ENCODE data around the gene LRMDA.
"Not testable (repeated sequence)": the region's sequence is repeated elsewhere in the genome, so short reads cannot be mapped to it uniquely, and the experiment has no call there.

LRMDA gene

GRCh38 chr10:76479103-76479790, 1047.8 kb downstream of the LRMDA start:
- DNase-seq: no peak

GRCh38 chr10:76481178-76481577, 1049.8 kb downstream of the LRMDA start:
- no peak for DNase-seq

- DNase-seq: no peak
Observed at GRCh38 chr10:76487582-76487981, 1056.2 kb downstream of the LRMDA start.

GRCh38 chr10:76488602-76489001, 1057.2 kb downstream of the LRMDA start:
- DNase-seq: no peak

GRCh38 chr10:76491216-76491615, 1059.8 kb downstream of the LRMDA start:
- DNase-seq: no peak

GRCh38 chr10:76492026-76492425, 1060.6 kb downstream of the LRMDA start:
- peak; percentile 96 for DNase-seq

GRCh38 chr10:76492678-76493472, 1061.5 kb downstream of the LRMDA start:
- no peak for DNase-seq

- peak; percentile 80 for DNase-seq
Observed at GRCh38 chr10:76497666-76498065, 1066.2 kb downstream of the LRMDA start.

- no peak for DNase-seq
Observed at GRCh38 chr10:76504823-76505222, 1073.4 kb downstream of the LRMDA start.

- peak; percentile 62 for DNase-seq
Observed at GRCh38 chr10:76509446-76509845, 1078.0 kb downstream of the LRMDA start.

- no peak for DNase-seq
Observed at GRCh38 chr10:76514321-76514720, 1082.9 kb downstream of the LRMDA start.

GRCh38 chr10:76514869-76515268, 1083.4 kb downstream of the LRMDA start:
- DNase-seq: no peak

- no peak for DNase-seq
Observed at GRCh38 chr10:76522547-76522946, 1091.1 kb downstream of the LRMDA start.

- DNase-seq: peak; percentile 8
Observed at GRCh38 chr10:76523246-76523645, 1091.8 kb downstream of the LRMDA start.

GRCh38 chr10:76523791-76524351, 1092.4 kb downstream of the LRMDA start:
- peak; percentile 77 for DNase-seq

GRCh38 chr10:76526833-76527232, 1095.4 kb downstream of the LRMDA start:
- DNase-seq: not testable (repeated sequence)

- DNase-seq: no peak
Observed at GRCh38 chr10:76540331-76540730, 1108.9 kb downstream of the LRMDA start.

- DNase-seq: no peak
Observed at GRCh38 chr10:76540786-76541185, 1109.4 kb downstream of the LRMDA start.

GRCh38 chr10:76541852-76542251, 1110.4 kb downstream of the LRMDA start:
- DNase-seq: no peak

- no peak for DNase-seq
Observed at GRCh38 chr10:76542307-76542930, 1111.0 kb downstream of the LRMDA start.

GRCh38 chr10:76543655-76544054, 1112.2 kb downstream of the LRMDA start:
- DNase-seq: peak; percentile 50

GRCh38 chr10:76544789-76545188, 1113.4 kb downstream of the LRMDA start:
- no peak for DNase-seq

- DNase-seq: no peak
Observed at GRCh38 chr10:76546411-76546810, 1115.0 kb downstream of the LRMDA start.

All from fibroblast of skin of abdomen (primary cell).